ENCODE data around the gene PKHD1.

The PKHD1 gene

DNA sequence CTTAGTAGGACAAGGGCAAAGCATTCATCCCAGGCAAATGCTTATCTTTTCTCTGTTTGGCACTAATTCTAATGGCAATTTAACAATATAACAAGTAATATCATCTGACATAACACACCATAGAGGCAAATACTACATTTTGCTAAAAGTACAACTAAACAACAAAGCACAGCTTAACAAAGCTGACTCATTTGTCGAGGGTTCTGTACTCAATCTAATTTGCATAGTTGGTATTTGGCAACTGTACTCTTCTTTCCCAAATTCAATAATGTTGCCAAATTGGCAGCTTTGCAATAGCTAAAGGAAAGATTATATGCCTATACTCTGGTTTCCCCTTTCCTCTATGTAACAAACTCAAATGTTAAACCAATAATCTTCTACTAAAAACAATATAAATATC is 461.0 kb downstream of the PKHD1 start:
- H3K4me3 ChIP-seq (ENCODE audit: low read depth, low read length) = no peak overlapping the region
- TF ChIP-seq, protein P1, sequence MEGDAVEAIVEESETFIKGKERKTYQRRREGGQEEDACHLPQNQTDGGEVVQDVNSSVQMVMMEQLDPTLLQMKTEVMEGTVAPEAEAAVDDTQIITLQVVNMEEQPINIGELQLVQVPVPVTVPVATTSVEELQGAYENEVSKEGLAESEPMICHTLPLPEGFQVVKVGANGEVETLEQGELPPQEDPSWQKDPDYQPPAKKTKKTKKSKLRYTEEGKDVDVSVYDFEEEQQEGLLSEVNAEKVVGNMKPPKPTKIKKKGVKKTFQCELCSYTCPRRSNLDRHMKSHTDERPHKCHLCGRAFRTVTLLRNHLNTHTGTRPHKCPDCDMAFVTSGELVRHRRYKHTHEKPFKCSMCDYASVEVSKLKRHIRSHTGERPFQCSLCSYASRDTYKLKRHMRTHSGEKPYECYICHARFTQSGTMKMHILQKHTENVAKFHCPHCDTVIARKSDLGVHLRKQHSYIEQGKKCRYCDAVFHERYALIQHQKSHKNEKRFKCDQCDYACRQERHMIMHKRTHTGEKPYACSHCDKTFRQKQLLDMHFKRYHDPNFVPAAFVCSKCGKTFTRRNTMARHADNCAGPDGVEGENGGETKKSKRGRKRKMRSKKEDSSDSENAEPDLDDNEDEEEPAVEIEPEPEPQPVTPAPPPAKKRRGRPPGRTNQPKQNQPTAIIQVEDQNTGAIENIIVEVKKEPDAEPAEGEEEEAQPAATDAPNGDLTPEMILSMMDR (IDR thresholded peaks at IDR 0.05; ENCODE audit: borderline replicate concordance, insufficient read depth, low read depth, low read length) = no peak

DNA sequence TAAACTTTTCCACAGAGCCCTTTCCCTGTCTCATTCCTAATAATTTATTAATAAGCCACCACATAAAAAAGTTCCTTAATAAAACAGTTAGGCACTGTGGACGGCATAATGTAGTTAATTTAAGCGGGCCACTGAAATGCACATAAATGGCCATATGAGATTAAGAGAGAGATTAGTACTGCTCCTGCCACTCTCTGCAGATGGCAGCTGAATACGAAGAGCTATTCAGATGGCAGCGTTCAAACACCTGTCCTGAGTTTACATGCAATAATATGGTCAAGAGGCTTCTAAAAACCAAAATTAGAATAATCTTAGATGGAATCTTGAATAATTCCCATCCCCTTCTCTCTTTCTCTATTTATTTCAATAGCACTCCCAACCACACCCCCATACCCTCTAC is 461.8 kb downstream of the PKHD1 start:
- H3K4me3 ChIP-seq (ENCODE audit: low read depth, low read length) = no peak overlapping the region
- TF ChIP-seq, protein P1 (IDR thresholded peaks at IDR 0.05; ENCODE audit: borderline replicate concordance, insufficient read depth, low read depth, low read length) = no peak

DNA sequence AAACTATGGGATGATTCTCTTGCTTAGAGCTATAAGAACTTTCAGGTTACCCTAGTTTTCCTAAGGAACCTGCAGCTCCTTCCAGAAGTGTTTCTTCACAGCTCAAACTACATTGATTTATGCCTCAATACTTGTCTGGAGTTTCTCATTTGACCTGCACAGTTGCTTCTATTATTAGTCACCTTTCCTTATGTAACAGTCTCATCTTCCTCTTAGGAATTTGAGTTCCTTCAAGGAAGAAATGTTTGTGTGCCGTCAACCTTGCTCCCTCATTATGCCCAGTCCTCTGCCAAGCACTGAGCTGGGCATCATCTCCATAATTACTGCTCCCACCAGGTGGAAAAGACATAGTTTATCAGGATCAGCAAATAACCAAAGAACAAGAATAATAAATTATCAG is 466.4 kb downstream of the PKHD1 start:
- TF ChIP-seq, protein P1 (IDR thresholded peaks at IDR 0.05; ENCODE audit: borderline replicate concordance, insufficient read depth, low read depth, low read length) = no peak
- H3K4me3 ChIP-seq (ENCODE audit: low read depth, low read length) = no peak overlapping the region

DNA sequence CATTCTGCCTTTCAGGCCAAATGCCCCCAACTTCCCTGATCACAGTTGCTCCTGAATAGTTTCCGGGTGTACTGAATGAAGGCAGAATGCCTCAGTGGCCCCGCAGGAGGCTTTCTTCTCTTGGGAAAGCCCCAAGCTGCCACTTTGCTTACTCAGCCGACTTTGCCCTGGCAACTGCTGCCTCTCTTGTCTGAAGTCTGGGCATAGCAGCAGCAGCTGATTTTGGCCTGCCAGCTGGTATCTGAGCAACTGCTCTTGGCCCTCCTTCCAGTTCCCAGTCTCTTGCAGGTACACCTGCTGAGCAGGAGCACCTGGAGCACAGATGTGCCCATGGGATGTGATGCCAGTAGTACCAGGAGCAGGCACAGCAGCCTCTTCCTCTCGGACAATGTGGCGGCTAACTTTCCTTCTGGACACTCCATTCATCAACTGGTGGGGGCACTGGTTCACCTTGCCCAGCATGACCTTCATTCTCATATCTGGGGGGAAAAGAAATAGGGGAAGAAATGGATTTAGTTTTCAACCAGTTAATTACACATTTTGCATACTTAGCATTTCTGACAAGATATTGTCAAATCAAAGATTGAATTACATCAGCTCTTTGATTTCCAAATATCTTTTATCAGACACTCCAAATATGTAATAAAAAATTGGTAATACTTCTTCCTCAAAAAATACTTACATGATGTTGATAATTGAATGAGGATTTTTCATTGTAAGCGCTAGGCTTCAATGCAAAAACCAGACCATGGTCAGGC is 468.2 kb downstream of the PKHD1 start:
- H3K4me3 ChIP-seq (ENCODE audit: low read depth, low read length) = no peak overlapping the region
- TF ChIP-seq, protein P1 (IDR thresholded peaks at IDR 0.05; ENCODE audit: borderline replicate concordance, insufficient read depth, low read depth, low read length) = no peak

DNA sequence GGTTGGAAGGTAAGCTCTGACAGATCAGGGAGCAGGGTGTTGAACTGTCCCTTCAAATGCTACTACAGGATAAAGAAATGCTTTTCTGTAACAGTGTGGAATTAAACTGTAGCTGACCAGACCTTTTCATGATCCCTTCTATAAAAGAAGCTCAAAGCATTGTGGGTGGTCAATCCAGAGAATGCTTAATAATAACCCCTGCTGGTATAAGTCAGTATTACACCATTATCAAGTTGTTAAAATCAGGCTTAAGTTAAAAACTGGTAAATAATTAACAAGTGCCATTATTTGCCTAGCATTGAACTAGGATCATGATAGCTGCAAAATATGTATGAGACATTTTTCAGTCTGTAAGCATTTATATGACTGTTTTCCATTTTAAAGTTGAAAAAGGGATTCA is 468.9 kb downstream of the PKHD1 start:
- H3K4me3 ChIP-seq (ENCODE audit: low read depth, low read length) = no peak overlapping the region
- TF ChIP-seq, protein P1 (IDR thresholded peaks at IDR 0.05; ENCODE audit: borderline replicate concordance, insufficient read depth, low read depth, low read length) = no peak; the same call in 1 of the 2 replicates

DNA sequence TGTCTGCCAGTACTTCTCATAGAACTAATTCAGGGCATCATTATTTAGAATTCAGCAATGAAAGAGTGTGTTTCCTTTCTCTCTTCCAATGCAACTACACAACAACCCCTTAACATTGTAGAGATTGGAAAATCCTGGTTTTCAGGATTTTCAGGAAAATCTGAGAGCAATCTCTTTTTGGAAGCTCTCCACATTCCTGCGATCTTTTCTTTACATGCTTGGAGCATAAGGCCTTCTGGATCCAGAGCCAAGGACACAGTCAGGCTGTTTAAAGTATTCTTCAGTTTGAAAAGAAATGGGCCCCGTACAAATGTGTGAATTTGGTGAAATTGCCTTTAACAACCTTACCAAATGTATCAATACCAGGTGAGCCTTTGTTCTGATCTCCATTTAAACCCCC is 469.7 kb downstream of the PKHD1 start:
- no peak overlapping the region for H3K4me3 ChIP-seq (ENCODE audit: low read depth, low read length)
- TF ChIP-seq, protein P1 (IDR thresholded peaks at IDR 0.05; ENCODE audit: borderline replicate concordance, insufficient read depth, low read depth, low read length) = no peak

DNA sequence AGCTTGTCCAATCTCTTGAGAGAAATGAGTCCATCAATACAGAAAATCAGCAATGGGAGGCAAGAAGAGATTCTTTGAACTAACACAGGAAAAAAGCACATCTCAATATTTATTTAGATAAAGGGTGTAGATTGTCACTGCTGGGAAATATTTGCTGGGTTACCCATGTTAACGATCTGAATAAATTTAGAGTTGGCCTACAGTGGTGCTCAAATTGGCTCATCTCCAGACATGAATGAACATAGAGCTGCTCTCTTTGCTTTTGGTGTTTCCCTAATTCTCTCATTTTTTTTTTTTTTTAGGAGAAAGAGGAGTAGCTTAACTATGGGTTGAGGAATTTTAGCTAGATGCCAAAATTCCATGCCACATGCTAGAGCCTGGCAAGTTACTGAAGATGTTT is 471.2 kb downstream of the PKHD1 start:
- TF ChIP-seq, protein P1 (IDR thresholded peaks at IDR 0.05; ENCODE audit: borderline replicate concordance, insufficient read depth, low read depth, low read length) = no peak
- H3K4me3 ChIP-seq (ENCODE audit: low read depth, low read length) = no peak overlapping the region
